SK-N-MC (cell line): ENCODE data around the gene NT5DC1.
A peak's percentile ranks its signal among the peaks of the same experiment; 100 is the strongest.

Experiments
- DNase-seq: peaks from one replicate; pipeline ENCODE4 v3.0.0-alpha.2; 2011; ENCODE audit warnings: low read depth, low spot score
- H3K27ac ChIP-seq: fragments of 200-600 bp; sonication (generic); 2 replicates; pipeline ENCODE4 v1.5.1; 2016; ENCODE audit warnings: mixed run types
- H3K36me3 ChIP-seq: fragments of 200-600 bp; sonication (generic); 2 replicates; pipeline ENCODE4 v1.6.1; 2017; ENCODE audit warnings: antibody characterized with exemption, low read length, mixed read lengths; ENCODE audit not compliant: insufficient read depth
- H3K4me3 ChIP-seq: fragments of 200-600 bp; sonication (generic); 2 replicates; pipeline ENCODE4 v1.5.1; 2016
- H3K9ac ChIP-seq: fragments of 200-600 bp; sonication (generic); 2 replicates; pipeline ENCODE4 v1.8.0; 2017; ENCODE audit warnings: mixed run types, mixed read lengths; ENCODE audit not compliant: insufficient read length
- H3K9me3 ChIP-seq: fragments of 200-600 bp; sonication (generic); 2 replicates; pipeline ENCODE4 v1.6.1; 2017; ENCODE audit warnings: low read depth, mild to moderate bottlenecking, antibody characterized with exemption, low read length, moderate library complexity, mixed read lengths
- EZH2 ChIP-seq: fragments of 200-600 bp; sonication (generic); IDR thresholded peaks from one replicate; pipeline ENCODE4 v1.6.1; 2017; ENCODE audit warnings: antibody characterized with exemption
- FOXP2 ChIP-seq: optimal IDR thresholded peaks from 2 replicates; pipeline ENCODE3; 2011; ENCODE audit warnings: mild to moderate bottlenecking, moderate library complexity; ENCODE audit not compliant: insufficient read depth; ENCODE audit errors: extremely low read length, control extremely low read depth
- POLR2AphosphoS5 ChIP-seq: IDR thresholded peaks from 2 replicates; pipeline ENCODE4 v1.6.1; 2012; ENCODE audit warnings: mild to moderate bottlenecking, low read depth, low read length, borderline replicate concordance

NT5DC1 gene

GRCh38 chr6:116254297-116255056 is 153.8 kb downstream of the NT5DC1 start:
- DNase-seq: no peak
- Histone ChIP-seq H3K4me3 (peak overlapping the region; percentile 85), H3K9me3 (no peaks in the 10 kb centered on the region), H3K36me3 (peaks cover 8% of the 10 kb centered on the region), H3K9ac (peak overlapping the region; percentile 97), H3K27ac (peak overlapping the region; percentile 83)
- TF ChIP-seq POLR2AphosphoS5: no peak
- no peak for TF ChIP-seq EZH2
- no peak for TF ChIP-seq FOXP2

GRCh38 chr6:116255246-116255800 is 154.7 kb downstream of the NT5DC1 start:
- no peak for DNase-seq
- Histone ChIP-seq H3K27ac (no peak overlapping the region), H3K9me3 (no peaks in the 10 kb centered on the region), H3K36me3 (peaks cover 8% of the 10 kb centered on the region), H3K9ac (peak overlapping the region; percentile 97), H3K4me3 (peak overlapping the region; percentile 85)
- TF ChIP-seq FOXP2 (no peak), POLR2AphosphoS5 (no peak), EZH2 (no peak)

- H3K4me3 ChIP-seq: no peak overlapping the region
- peaks cover 8% of the 10 kb centered on the region for H3K36me3 ChIP-seq
- H3K9ac ChIP-seq: no peak overlapping the region
- H3K27ac ChIP-seq: no peak overlapping the region
- TF ChIP-seq FOXP2: no peak
- no peak for DNase-seq
- no peaks in the 10 kb centered on the region for H3K9me3 ChIP-seq
These were observed 156.0 kb downstream of the NT5DC1 start for GRCh38 chr6:116256694-116257093.

- DNase-seq: no peak
- Histone ChIP-seq H3K36me3 (no peaks in the 10 kb centered on the region; the same call in 1 of the 2 replicates), H3K27ac (no peak overlapping the region), H3K4me3 (no peak overlapping the region), H3K9ac (no peak overlapping the region), H3K9me3 (no peaks in the 10 kb centered on the region)
- TF ChIP-seq FOXP2 (no peak), POLR2AphosphoS5 (no peak), EZH2 (no peak)
These were observed 157.9 kb downstream of the NT5DC1 start for GRCh38 chr6:116258520-116258919.

- Histone ChIP-seq H3K27ac (no peak overlapping the region), H3K9ac (no peak overlapping the region), H3K36me3 (peaks cover 3% of the 10 kb centered on the region; the same call in 1 of the 2 replicates), H3K4me3 (no peak overlapping the region), H3K9me3 (no peaks in the 10 kb centered on the region)
- no peak for DNase-seq
- TF ChIP-seq FOXP2 (no peak), POLR2AphosphoS5 (no peak), EZH2 (no peak)
These were observed 162.7 kb downstream of the NT5DC1 start for GRCh38 chr6:116263353-116263752.

- H3K9ac ChIP-seq: no peak overlapping the region
- H3K9me3 ChIP-seq: no peaks in the 10 kb centered on the region
- no peak for DNase-seq
- TF ChIP-seq FOXP2 (no peak), EZH2 (no peak), POLR2AphosphoS5 (no peak)
- no peak overlapping the region for H3K27ac ChIP-seq
- H3K36me3 ChIP-seq: 0 out of 2 replicates have a peak, but pooled peaks cover 3% of the 10 kb centered on the region
- no peak overlapping the region for H3K4me3 ChIP-seq
These were observed 164.6 kb downstream of the NT5DC1 start for GRCh38 chr6:116265041-116265829.

- H3K27ac ChIP-seq: no peak overlapping the region
- TF ChIP-seq POLR2AphosphoS5 (no peak), EZH2 (no peak), FOXP2 (no peak)
- DNase-seq: no peak
- no peaks in the 10 kb centered on the region for H3K9me3 ChIP-seq
- H3K36me3 ChIP-seq: 0 out of 2 replicates have a peak, but pooled peaks cover 3% of the 10 kb centered on the region
- H3K9ac ChIP-seq: no peak overlapping the region
- H3K4me3 ChIP-seq: no peak overlapping the region
These were observed 166.2 kb downstream of the NT5DC1 start for GRCh38 chr6:116266803-116267202.
